Heart left ventricle (tissue), 16 donors: Measurements from ENCODE around the gene PTCD1. TPM values are rescaled to one million over a fixed set of nuclear protein-coding genes. Genes with fewer than 3 reads are reported as not detected.
A peak's percentile ranks its signal among the peaks of the same experiment; 100 is the strongest.
"Not testable (repeated sequence)": the region's sequence is repeated elsewhere in the genome, so short reads cannot be mapped to it uniquely, and the experiment has no call there.

Experiments used
- ATAC-seq, 4 donors: fragments of 200-7000 bp; cut with Tn5 transposase; one replicate each; pipeline ENCODE4 v1.9.1; 2020 to 2022; ENCODE audit warnings: moderate library complexity in 4 of 4, mild to moderate bottlenecking in 3 of 4, moderate number of reproducible peaks in 1 of 4
- DNase-seq, 5 donors: peaks; one replicate each; pipeline ENCODE4 v3.0.0-alpha.2; 2020
- H3K27ac ChIP-seq, 12 donors: fragments of 200-600 bp; sonication (generic) in 4 of 12; one replicate each; pipeline versions ENCODE4 v1.5.0 to v1.8.0; 2016 to 2022; ENCODE audit warnings: mild to moderate bottlenecking in 2 of 12
- H3K27me3 ChIP-seq, 9 donors: fragments of 200-600 bp; sonication (generic) in 2 of 9; one replicate each; pipeline versions ENCODE4 v1.5.1 to v1.8.0; 2016 to 2022; ENCODE audit warnings: mild to moderate bottlenecking in 3 of 9
- H3K36me3 ChIP-seq, 9 donors: fragments of 200-600 bp; sonication (generic) in 2 of 9; one replicate each; pipeline versions ENCODE4 v1.5.0 to v1.8.0; 2018 to 2022; ENCODE audit warnings: mild to moderate bottlenecking in 2 of 9
- H3K4me1 ChIP-seq, 12 donors: fragments of 200-600 bp; sonication (generic) in 4 of 12; one replicate each; pipeline versions ENCODE4 v1.5.0 to v1.8.0; 2016 to 2022; ENCODE audit warnings: mild to moderate bottlenecking in 3 of 12
- H3K4me3 ChIP-seq, 12 donors: fragments of 200-600 bp; sonication (generic) in 4 of 12; one replicate each; pipeline versions ENCODE4 v1.5.0 to v1.8.0; 2017 to 2022; ENCODE audit warnings: mild to moderate bottlenecking in 9 of 12, moderate library complexity in 4 of 12
- H3K9me3 ChIP-seq, 12 donors: fragments of 200-600 bp; sonication (generic) in 4 of 12; one replicate each; pipeline versions ENCODE4 v1.5.0 to v1.8.0; 2016 to 2022; ENCODE audit warnings: mild to moderate bottlenecking in 1 of 12
- POLR2A ChIP-seq, 2 donors: fragments of 450-650 bp; IDR thresholded peaks; one replicate each; pipeline ENCODE4 v1.6.1; 2017; ENCODE audit warnings: antibody characterized with exemption in 2 of 2, mild to moderate bottlenecking in 2 of 2, moderate library complexity in 2 of 2
- WGBS, 4 donors: extraction: QIAGEN DNeasy Blood & Tissue Kit in 2 of 4; methylation state at CpG; one replicate each; pipeline versions ENCODE4 v1.1.5 to v1.1.7; 2013 to 2018; 5-methylcytosine and 5-hydroxymethylcytosine counted together
- intact Hi-C, 10 donors: fragments of 100-400 bp; cut with DNase I; formaldehyde crosslinking; loops; one replicate each; pipeline versions ENCODE4 v1.11.1 to v1.14.2; 2022
- polyA plus RNA-seq, 2 donors: library from polyadenylated mRNA; stranded (reverse); fragments of 200-250 nt; gene quantifications; one replicate each; pipeline ENCODE4 v1.2.3, GENCODE V29; 2013
- total RNA-seq, 9 donors: library from RNA; depleted of rRNA in 2 of 9; stranded (reverse); fragments of >200 nt in 2 of 9; fragmentation: NEBNext Ultra II Directional in 3 of 9; extraction: Animal tissue kit (Norgen Biotek cat#: 25700) in 3 of 9; gene quantifications; one replicate each; pipeline versions ENCODE4 v1.1.0 to v1.2.4, GENCODE V29; 2016 to 2023
- TF ChIP-seq, protein P1 (sequence below), 12 donors: fragments of 200-600 bp; sonication (generic) in 4 of 12; IDR thresholded peaks; one replicate each; pipeline versions ENCODE4 v1.5.0 to v1.8.0; 2018 to 2022; ENCODE audit warnings: antibody characterized with exemption in 12 of 12, mild to moderate bottlenecking in 5 of 12
- donor health status: ischemic (EF 13 %, LVEDD 7.1; RV severe dilation, severe dysfunction).
- donor health status: healthy with polysubstance abuse.
- donor health status: DM: no; HTN: yes; CAD: no.
- donor health status: DM: no; HTN: no; CAD: no.
- donor health status: ischemic (EF 25% LVEDD 6.9; RV normal size, moderate dysfunction).
- donor health status: ischemic (EF 25% LVEDD 5.7; RV mildly dilated, moderate dysfunction).
- donor health status: healthy.
- donor health status: DM: yes; HTN: yes; CAD: no.
- donor health status: ischemic (EF 35%, LVEDD 5.7; RV mildly dilated, moderate dysfunction).
- donor health status: nonischemic (EF 11% LVEDD 7.7; RV severe dilation, severe dysfunction).
- donor health status: DM: yes; HTN: yes; CAD: no.
- donor health status: PGD.
- donor health status: ischemic (EF 29% LVEDD 5.4; RV normal size, mild dysfunction).
- donor health status: nonischemic (EF 23%, LVEDD 6.1; RV moderate dilation, normal function).

The PTCD1 gene
- total and polyA plus RNA-seq, 11 donors: 2.1 to 9.0 (median 3.7) TPM

DNA sequence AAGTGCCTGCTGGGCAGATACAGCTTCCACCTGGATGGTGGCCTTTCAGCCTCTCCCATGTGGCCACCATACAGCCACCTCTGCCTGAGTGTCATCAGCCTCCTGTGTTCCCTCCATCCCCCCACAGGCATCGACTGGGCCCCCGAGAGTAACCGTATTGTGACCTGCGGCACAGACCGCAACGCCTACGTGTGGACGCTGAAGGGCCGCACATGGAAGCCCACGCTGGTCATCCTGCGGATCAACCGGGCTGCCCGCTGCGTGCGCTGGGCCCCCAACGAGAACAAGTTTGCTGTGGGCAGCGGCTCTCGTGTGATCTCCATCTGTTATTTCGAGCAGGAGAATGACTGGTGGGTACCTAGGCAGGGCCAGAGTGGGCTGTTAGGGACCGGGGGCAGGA lies 50.7 kb downstream of the PTCD1 start:
- no peak for ATAC-seq

DNA sequence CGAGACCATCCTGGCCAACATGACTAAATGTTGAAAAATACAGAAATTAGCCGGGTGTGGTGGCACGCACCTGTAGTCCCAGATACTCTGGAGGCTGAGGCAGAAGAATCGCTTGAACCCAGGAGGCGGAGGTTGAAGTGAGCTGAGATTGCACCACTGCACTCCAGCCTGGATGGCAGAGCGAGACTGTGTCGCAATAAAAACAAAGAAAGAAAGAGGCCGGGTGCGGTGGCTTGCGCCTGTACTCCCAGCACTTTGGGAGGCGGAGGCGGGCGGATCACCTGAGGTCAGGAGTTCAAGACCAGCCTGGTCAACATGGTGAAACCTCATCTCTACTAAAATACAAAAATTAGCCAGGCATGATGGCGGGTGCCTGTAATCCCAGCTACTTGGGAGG lies 51.4 kb downstream of the PTCD1 start:
- peaks cover 0 to 92% (median 58%) of the 10 kb centered on the region in 9 donors for H3K36me3 ChIP-seq
- peaks cover 0 to 26% (median under 1%) of the 10 kb centered on the region in 12 donors for H3K4me1 ChIP-seq
- DNase-seq, intact Hi-C loops, H3K9me3 ChIP-seq, H3K27me3 ChIP-seq, H3K27ac ChIP-seq, ATAC-seq, H3K4me3 ChIP-seq: not testable (repeated sequence)
- 89 to 97% (median 94%) methylated on average over 14 of the region's 14 CpGs for WGBS, 4 donors

More for the DNA sequence above, 50.7 kb downstream of the PTCD1 start:
- Histone ChIP-seq H3K4me3 (no peak overlapping the region), H3K36me3 (peaks cover 0 to 91% (median 58%) of the 10 kb centered on the region in 9 donors), H3K4me1 (peaks cover 0 to 29% (median 6%) of the 10 kb centered on the region in 12 donors), H3K9me3 (no peaks in the 10 kb centered on the region), H3K27me3 (no peaks in the 10 kb centered on the region), H3K27ac (no peak overlapping the region)
- 90 to 95% (median 95%) methylated on average over 3 to 20 of the region's 20 CpGs for WGBS, 4 donors
- no peak for DNase-seq
- TF ChIP-seq, protein P1, sequence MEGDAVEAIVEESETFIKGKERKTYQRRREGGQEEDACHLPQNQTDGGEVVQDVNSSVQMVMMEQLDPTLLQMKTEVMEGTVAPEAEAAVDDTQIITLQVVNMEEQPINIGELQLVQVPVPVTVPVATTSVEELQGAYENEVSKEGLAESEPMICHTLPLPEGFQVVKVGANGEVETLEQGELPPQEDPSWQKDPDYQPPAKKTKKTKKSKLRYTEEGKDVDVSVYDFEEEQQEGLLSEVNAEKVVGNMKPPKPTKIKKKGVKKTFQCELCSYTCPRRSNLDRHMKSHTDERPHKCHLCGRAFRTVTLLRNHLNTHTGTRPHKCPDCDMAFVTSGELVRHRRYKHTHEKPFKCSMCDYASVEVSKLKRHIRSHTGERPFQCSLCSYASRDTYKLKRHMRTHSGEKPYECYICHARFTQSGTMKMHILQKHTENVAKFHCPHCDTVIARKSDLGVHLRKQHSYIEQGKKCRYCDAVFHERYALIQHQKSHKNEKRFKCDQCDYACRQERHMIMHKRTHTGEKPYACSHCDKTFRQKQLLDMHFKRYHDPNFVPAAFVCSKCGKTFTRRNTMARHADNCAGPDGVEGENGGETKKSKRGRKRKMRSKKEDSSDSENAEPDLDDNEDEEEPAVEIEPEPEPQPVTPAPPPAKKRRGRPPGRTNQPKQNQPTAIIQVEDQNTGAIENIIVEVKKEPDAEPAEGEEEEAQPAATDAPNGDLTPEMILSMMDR (IDR thresholded peaks at IDR 0.05): no peak
- TF ChIP-seq POLR2A (IDR thresholded peaks at IDR 0.05): no peak
- intact Hi-C loops: no loop called here

- ATAC-seq (no peak), DNase-seq (no peak)
- WGBS, 4 donors: 89 to 95% (median 93%) methylated on average over 9 of the region's 9 CpGs
- Histone ChIP-seq H3K4me1 (peaks cover 0 to 27% (median 3%) of the 10 kb centered on the region in 12 donors), H3K36me3 (peaks cover 0 to 92% (median 55%) of the 10 kb centered on the region in 9 donors), H3K4me3 (no peak overlapping the region), H3K9me3 (no peaks in the 10 kb centered on the region), H3K27ac (no peak overlapping the region), H3K27me3 (no peaks in the 10 kb centered on the region)
- intact Hi-C loops: no loop called here
- TF ChIP-seq, protein P1 (IDR thresholded peaks at IDR 0.05): peak in 8 of 12 donors; percentile 10 to 40 (median 20)
- TF ChIP-seq POLR2A (IDR thresholded peaks at IDR 0.05): no peak
These were observed 51.9 kb downstream of the PTCD1 start for GRCh38 chr7:99386584-99387238.

DNA sequence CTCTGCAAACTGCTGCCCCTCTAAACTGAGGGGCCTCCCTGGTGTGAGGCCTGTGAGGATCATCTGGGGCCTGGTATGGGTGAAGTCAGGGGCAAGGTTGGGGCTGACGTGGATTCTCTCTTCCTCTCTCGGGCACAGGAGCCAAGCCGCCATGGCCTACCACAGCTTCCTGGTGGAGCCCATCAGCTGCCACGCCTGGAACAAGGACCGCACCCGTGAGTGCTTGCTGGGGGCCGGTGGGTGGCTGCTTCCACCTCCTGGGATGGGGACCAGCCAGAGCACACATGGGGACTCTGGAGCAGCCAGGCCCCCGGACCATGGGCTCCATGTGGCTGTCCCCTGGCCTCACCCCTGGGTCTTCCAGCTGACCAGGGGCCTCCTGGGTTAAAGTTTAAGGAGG lies 53.0 kb downstream of the PTCD1 start:
- WGBS, 4 donors: 69 to 86% (median 82%) methylated on average over 3 to 8 of the region's 8 CpGs
- H3K4me1 ChIP-seq: peaks cover 0 to 38% (median 13%) of the 10 kb centered on the region in 12 donors
- DNase-seq: no peak
- no peak for TF ChIP-seq POLR2A (IDR thresholded peaks at IDR 0.05)
- TF ChIP-seq, protein P1 (IDR thresholded peaks at IDR 0.05): no peak
- peak overlapping the region in 1 of 12 donors; percentile 8 for H3K27ac ChIP-seq
- no peak for ATAC-seq
- H3K27me3 ChIP-seq: no peaks in the 10 kb centered on the region
- intact Hi-C loops: no loop called here
- H3K36me3 ChIP-seq: peaks cover 0 to 86% (median 46%) of the 10 kb centered on the region in 9 donors
- no peak overlapping the region for H3K4me3 ChIP-seq
- no peaks in the 10 kb centered on the region for H3K9me3 ChIP-seq
